Vagina (tissue), 2 donors: ENCODE data around the gene CCDC89. TPM values are rescaled to one million over a fixed set of nuclear protein-coding genes. Genes with fewer than 3 reads are reported as not detected.

Source experiments
- DNase-seq, 2 donors: peaks; one replicate each; pipeline ENCODE4 v3.0.0-alpha.2; 2017; ENCODE audit errors: extremely low spot score in 2 of 2
- H3K27ac ChIP-seq: fragments of 200-600 bp; sonication (generic); one replicate; pipeline ENCODE4 v1.5.1; 2019
- H3K27me3 ChIP-seq: fragments of 200-600 bp; sonication (generic); one replicate; pipeline ENCODE4 v1.5.1; 2019
- H3K36me3 ChIP-seq, 2 donors: fragments of 200-600 bp; sonication (generic); one replicate each; pipeline ENCODE4 v1.5.1; 2017 to 2019
- H3K4me1 ChIP-seq: fragments of 200-600 bp; sonication (generic); one replicate; pipeline ENCODE4 v1.5.1; 2019
- H3K4me3 ChIP-seq, 2 donors: fragments of 200-600 bp; sonication (generic); 1 replicate in 1 of 2; 2 replicates in 1 of 2; pipeline ENCODE4 v1.5.1; 2016 to 2019
- H3K9me3 ChIP-seq: fragments of 200-600 bp; sonication (generic); one replicate; pipeline ENCODE4 v1.5.1; 2019
- CTCF ChIP-seq, 3 experiments: fragments of 450-650 bp in 2 of 3; fragments of 200-600 bp in 1 of 3; sonication (generic) in 1 of 3; IDR thresholded peaks; one replicate each; pipeline ENCODE4 v1.5.1; 2017 to 2019; ENCODE audit warnings: antibody characterized with exemption in 3 of 3, mild to moderate bottlenecking in 2 of 3, moderate library complexity in 2 of 3
- POLR2A ChIP-seq, 2 donors: fragments of 450-650 bp; IDR thresholded peaks; one replicate each; pipeline ENCODE4 v1.6.1; 2017; ENCODE audit warnings: antibody characterized with exemption in 2 of 2, mild to moderate bottlenecking in 2 of 2, moderate library complexity in 2 of 2
- POLR2AphosphoS5 ChIP-seq, 2 donors: sonication (generic); formaldehyde crosslinking; IDR thresholded peaks; one replicate each; pipeline ENCODE4 v1.9.0; 2017; ENCODE audit warnings: antibody characterized with exemption in 2 of 2, mild to moderate bottlenecking in 2 of 2, low read depth in 1 of 2; ENCODE audit not compliant: insufficient read depth in 1 of 2
- intact Hi-C: fragments of 100-400 bp; cut with DNase I; formaldehyde crosslinking; loops from one replicate; pipeline ENCODE4 v1.15.1; 2023
- total RNA-seq: library from RNA; depleted of rRNA; stranded (reverse); fragments of >200 nt; gene quantifications from one replicate; pipeline ENCODE4 v1.2.3, GENCODE V29; 2016

The CCDC89 gene
- total RNA-seq, 1 donor from 2014 or later, result not detected

- no peaks in the 10 kb centered on the region for H3K27me3 ChIP-seq
- TF ChIP-seq POLR2A (IDR thresholded peaks at IDR 0.05), result no peak
- no peaks in the 10 kb centered on the region for H3K9me3 ChIP-seq
- H3K4me1 ChIP-seq, result peaks cover 23% of the 10 kb centered on the region
- intact Hi-C loops, result no loop called here
- no peak for DNase-seq
- no peak overlapping the region for H3K27ac ChIP-seq
- no peaks in the 10 kb centered on the region for H3K36me3 ChIP-seq
- H3K4me3 ChIP-seq, result no peak overlapping the region
Observed at GRCh38 chr11:85666687-85667086, 19.3 kb downstream of the CCDC89 start.

- no peak overlapping the region for H3K4me3 ChIP-seq
- intact Hi-C loops, result loop anchor here (2.0 kb wide), 1 partner anchor 37 kb away; the partner anchor contains the start of gene TMEM126B
- peak overlapping the region; percentile 97 for H3K27ac ChIP-seq
- no peak for DNase-seq
- H3K9me3 ChIP-seq, result no peaks in the 10 kb centered on the region
- peaks cover 32% of the 10 kb centered on the region for H3K4me1 ChIP-seq
- H3K36me3 ChIP-seq, result peaks cover 0 to 1% of the 10 kb centered on the region in 2 donors
- no peaks in the 10 kb centered on the region for H3K27me3 ChIP-seq
- TF ChIP-seq POLR2A (IDR thresholded peaks at IDR 0.05) (no peak), POLR2AphosphoS5 (IDR thresholded peaks at IDR 0.05; ENCODE audit: insufficient read depth in 1 of 2, low read depth in 1 of 2) (no peak), CTCF (IDR thresholded peaks at IDR 0.05) (no peak)
Observed at GRCh38 chr11:85665733-85666132, 20.3 kb downstream of the CCDC89 start.

- Histone ChIP-seq H3K4me1 (peaks cover 40% of the 10 kb centered on the region), H3K27ac (peak within 1 kb of the TSS; percentile 97), H3K27me3 (no peaks in the 10 kb centered on the region), H3K4me3 (peak within 1 kb of the TSS; percentile 89 to 92), H3K9me3 (no peaks in the 10 kb centered on the region), H3K36me3 (peaks cover 0 to 9% of the 10 kb centered on the region in 2 donors)
- TF ChIP-seq CTCF (IDR thresholded peaks at IDR 0.05), result no peak
- peak; percentile 96 to 99 for TF ChIP-seq POLR2AphosphoS5 (IDR thresholded peaks at IDR 0.05; ENCODE audit: insufficient read depth in 1 of 2, low read depth in 1 of 2)
- TF ChIP-seq POLR2A (IDR thresholded peaks at IDR 0.05), result peak; percentile 55 to 97
- intact Hi-C loops, result loop anchor here (2.0 kb wide), 1 partner anchor 36 kb away; the partner anchor contains the start of gene TMEM126B
- DNase-seq, result peak in 1 of 2 donors; percentile 96
Observed at GRCh38 chr11:85664615-85665481, 21.1 kb downstream of the CCDC89 start, which contains the start of gene CREBZF. Gene CREBZF (minus strand): TSS chr11:85665129. CDS start chr11:85664875, 254 bp downstream.

- Histone ChIP-seq H3K36me3 (peaks cover 0 to 15% of the 10 kb centered on the region in 2 donors), H3K4me3 (peak overlapping the region; percentile 89 to 92), H3K27me3 (no peaks in the 10 kb centered on the region), H3K4me1 (peaks cover 49% of the 10 kb centered on the region), H3K27ac (peak overlapping the region; percentile 97), H3K9me3 (no peaks in the 10 kb centered on the region)
- intact Hi-C loops, result loop anchor here (2.0 kb wide), 1 partner anchor 35 kb away; the partner anchor contains the start of gene TMEM126B
- DNase-seq, result no peak
- TF ChIP-seq CTCF (IDR thresholded peaks at IDR 0.05) (peak in 2 of 3 experiments; percentile 32 to 69), POLR2A (IDR thresholded peaks at IDR 0.05) (no peak)
Observed at GRCh38 chr11:85663753-85664614, 22.0 kb downstream of the CCDC89 start.

- no peaks in the 10 kb centered on the region for H3K9me3 ChIP-seq
- H3K4me3 ChIP-seq, result peak overlapping the region; percentile 89 to 92
- DNase-seq, result no peak
- peaks cover 0 to 20% of the 10 kb centered on the region in 2 donors for H3K36me3 ChIP-seq
- TF ChIP-seq CTCF (IDR thresholded peaks at IDR 0.05) (no peak), POLR2AphosphoS5 (IDR thresholded peaks at IDR 0.05; ENCODE audit: insufficient read depth in 1 of 2, low read depth in 1 of 2) (no peak), POLR2A (IDR thresholded peaks at IDR 0.05) (no peak)
- peaks cover 55% of the 10 kb centered on the region for H3K4me1 ChIP-seq
- no peaks in the 10 kb centered on the region for H3K27me3 ChIP-seq
- peak overlapping the region; percentile 97 for H3K27ac ChIP-seq
- intact Hi-C loops, result no loop called here
Observed at GRCh38 chr11:85663080-85663752, 22.8 kb downstream of the CCDC89 start.
